HG02623 (cell line): ENCODE measurements around the gene MYO9B.
"Not testable (repeated sequence)": the region's sequence is repeated elsewhere in the genome, so short reads cannot be mapped to it uniquely, and the experiment has no call there.

Source experiments
- ATAC-seq: cut with Tn5 transposase; IDR thresholded peaks from one replicate; pipeline ENCODE4 v1.9.1; 2021; ENCODE audit warnings: moderate library complexity; ENCODE audit not compliant: unreplicated experiment

MYO9B gene

DNA sequence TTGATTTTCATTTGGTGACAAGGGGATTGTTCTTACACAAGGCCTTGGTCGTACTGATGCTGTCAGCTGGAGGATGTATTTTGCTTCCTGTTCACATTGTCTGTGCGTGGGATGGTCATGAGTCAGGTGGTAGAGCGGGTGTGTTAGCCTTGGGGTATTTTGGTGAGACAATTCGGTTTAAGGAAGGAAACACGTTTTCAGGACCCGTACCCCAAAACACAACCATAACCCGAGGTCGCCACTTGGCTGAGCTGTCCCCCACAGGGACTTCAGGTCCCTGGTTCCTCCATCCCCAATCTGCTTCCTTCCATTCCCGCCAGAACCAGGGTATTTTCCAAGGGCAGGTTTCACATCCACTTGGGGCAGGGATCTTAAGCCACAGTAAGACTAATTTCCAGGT, 15.0 kb downstream of the MYO9B start:
- ATAC-seq = no peak

DNA sequence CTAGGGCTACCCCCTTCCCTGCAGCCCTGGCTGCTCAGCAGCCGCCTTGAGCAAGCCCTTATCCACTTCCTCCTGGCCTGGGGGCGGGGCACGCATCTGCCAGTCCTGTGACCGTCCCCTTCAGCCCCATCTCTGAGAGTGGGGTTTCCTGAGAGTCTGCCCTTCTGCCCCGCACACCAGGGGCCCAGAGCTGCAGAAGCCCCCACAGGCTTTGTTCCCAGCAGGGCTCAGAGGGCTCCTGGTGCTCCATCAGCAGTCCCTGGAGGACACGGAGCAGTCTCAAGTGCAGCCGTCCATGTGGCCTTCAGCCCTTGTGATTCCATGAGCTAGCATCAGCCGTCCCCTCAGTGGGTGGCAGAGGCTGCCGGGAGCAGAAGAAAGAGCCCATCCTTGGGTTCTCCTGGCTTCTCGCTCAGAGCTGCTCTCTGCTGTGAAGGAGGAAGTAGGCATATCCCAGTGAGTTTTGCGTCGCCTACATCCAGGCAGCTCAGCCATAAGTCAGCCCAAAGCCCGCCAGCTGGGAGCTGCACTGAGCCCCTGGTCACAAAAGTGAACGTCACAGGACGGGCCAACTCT, 16.3 kb downstream of the MYO9B start:
- no peak for ATAC-seq

DNA sequence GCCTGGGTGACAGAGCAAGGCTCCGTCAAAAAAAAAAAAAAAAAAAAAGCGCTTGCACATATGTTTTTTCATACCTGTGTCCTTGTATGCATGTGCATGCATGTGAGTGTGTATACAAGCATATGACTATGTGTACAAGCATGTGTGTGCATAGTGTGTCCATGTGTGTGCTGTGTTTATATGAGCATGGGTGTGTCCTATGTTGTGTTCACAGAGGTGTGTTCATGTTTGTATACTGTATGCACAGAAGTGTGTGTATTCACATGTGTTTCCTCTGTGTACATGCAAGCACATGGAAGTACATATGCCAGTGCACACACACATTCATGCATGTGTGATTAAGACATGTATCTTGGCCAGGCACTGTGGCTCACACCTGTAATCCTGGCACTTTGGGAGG, 17.1 kb downstream of the MYO9B start:
- no peak for ATAC-seq

DNA sequence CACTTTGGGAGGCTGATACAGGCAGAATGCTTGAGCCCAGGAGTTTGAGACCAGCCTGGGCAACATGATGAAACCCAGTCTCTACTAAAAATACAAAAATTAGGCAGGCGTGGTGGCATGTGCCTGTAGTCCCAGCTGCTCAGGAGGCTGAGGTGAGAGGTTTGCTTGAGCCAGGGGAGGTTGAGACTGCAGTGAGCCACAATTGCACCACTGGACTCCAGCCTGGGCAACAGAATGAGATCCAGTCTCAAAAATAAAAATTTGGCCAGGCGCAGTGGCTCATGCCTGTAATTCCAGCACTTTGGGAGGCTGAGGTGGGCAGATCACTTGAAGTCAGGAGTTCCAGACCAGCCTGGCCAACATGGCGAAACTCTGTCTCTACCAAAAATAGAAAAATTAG, 19.1 kb downstream of the MYO9B start:
- ATAC-seq = not testable (repeated sequence)

DNA sequence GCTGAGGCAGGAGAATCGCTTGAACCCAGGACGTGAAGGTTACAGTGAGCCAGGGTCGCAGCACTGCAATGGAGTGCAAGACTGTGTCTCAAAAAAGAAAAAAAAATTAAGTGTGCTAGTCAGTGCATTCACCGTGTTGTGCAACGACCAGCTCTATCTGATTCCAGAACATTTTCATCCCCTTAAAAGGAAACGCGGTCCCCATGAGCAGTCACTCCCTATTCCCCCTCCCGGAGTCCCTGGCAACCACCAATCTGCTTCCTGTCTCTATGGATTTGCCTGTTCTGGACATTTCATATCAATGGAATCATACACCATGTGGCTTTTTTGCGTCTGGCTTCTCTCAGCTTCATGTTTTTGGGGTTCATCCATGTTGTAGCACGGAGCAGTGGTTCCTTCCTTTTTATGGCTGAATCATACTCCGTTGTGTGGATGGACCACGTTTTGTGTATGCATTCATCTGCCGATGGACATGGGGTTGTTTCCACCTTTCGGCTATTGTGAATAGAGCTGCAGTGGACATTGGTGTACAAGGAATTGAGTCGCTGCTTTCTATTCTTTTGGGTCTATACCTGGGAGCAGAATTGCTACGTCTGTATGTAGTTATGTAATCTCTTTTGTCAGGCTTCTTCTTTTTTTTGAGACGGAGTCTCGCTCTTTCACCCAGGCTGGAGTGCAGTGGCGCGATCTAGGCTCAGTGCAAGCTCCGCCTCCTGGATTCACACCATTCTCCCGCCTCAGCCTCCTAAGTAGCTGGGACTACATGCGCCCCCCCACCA, 19.8 kb downstream of the MYO9B start:
- no peak for ATAC-seq

DNA sequence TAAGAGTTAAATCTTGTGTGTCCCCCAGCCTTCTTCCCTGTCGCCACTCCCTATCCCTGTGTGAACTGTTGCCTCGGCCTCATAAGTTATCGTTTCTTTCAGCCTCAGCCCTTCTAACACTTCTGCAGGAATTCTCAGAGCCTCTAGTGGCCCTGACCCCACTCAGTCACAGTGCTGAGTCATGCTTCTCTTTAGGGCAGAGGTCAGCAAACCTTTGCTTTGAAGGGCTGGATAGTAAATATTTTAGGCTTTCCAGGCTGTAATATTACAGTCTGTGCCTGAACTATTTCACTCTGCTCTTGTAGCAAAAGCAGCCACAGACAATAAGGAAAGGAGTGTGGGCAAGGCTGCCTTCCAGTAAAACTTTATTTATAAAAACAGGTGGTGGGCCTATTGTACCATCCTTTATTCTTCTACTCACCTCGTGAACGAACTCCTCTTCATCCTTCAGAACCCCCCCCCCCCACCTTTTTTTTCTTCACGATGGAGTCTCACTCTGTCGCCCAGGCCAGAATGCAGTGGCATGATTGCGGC, 22.1 kb downstream of the MYO9B start:
- ATAC-seq = no peak

DNA sequence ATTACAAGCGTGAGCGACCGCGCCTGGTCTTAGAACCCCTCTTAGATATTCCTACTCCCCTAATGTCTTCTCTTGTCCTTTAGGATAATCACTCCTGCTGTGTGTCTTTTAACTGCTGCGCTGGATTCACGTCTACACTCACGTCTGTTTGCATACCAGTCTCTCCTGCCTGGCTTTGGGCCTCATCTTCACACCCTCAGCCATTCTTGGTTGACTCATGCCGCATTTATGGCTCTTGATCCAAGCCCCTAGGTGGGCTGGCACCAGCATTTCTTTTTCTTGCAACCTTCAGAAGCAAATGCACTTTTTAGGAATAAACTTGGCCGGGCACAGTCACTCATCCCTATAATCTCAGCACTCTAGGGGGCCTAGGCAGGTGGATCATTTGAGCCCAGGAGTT, 22.7 kb downstream of the MYO9B start:
- no peak for ATAC-seq

DNA sequence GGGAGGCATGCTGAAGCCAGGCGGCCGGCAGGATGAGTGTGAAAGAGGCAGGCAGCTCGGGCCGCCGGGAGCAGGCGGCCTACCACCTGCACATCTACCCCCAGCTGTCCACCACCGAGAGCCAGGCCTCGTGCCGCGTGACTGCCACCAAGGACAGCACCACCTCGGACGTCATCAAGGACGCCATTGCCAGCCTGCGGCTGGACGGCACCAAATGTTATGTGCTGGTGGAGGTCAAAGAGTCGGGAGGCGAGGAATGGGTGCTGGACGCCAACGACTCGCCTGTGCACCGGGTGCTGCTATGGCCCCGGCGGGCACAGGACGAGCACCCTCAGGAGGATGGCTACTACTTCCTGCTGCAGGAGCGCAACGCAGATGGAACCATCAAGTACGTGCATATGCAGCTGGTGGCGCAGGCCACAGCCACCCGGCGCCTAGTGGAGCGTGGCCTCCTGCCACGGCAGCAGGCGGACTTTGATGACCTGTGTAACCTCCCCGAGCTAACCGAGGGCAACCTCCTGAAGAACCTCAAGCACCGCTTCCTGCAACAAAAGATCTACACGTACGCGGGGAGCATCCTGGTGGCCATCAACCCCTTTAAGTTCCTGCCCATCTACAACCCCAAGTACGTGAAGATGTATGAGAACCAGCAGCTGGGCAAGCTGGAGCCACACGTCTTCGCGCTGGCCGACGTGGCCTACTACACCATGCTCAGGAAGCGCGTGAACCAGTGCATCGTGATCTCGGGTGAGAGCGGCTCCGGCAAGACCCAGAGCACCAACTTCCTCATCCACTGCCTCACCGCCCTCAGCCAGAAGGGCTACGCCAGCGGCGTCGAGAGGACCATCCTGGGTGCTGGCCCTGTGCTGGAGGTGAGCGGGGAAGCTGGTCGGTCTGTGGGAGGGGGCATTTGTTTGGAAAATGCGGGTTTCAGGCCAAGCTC, 26.4 kb downstream of the MYO9B start:
- ATAC-seq = no peak

DNA sequence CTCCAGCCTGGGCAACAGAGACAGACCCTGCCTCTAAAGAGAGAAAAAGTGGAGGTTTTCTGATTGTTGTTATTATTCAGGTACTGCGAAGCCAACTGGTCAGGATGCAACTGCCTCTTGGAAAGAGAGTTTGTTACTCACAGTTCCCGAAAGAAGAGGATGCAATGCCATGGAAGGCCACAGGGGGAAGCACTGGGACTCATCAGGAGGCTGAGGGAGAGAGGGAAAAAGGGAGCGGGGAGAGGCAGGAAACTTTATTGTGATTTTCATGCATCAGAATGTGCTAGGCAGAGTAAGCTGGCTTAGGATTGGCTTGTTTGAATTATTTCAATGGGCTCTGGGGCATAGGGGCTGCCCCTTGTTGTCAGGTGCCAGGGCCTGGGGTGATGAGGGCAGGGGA, 27.6 kb downstream of the MYO9B start:
- no peak for ATAC-seq

DNA sequence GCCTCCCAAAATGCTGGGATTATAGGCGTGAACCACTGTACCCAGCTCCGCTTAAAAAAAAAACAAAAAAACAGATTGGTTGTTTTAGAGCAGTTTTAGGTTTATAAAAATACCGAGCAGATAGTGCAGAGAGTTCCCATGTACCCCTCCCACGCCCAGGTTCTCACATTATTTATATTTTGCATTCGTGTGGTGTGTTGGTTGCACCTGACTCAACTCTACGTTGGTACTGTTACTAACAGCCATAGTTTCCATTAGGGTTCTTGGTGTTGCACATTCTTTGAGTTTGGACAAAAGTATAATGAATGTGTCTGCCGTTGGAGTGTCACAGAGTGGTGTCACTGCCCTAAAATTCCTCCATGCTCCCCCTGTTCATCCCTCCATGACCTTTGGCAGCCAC, 29.1 kb downstream of the MYO9B start:
- no peak for ATAC-seq

DNA sequence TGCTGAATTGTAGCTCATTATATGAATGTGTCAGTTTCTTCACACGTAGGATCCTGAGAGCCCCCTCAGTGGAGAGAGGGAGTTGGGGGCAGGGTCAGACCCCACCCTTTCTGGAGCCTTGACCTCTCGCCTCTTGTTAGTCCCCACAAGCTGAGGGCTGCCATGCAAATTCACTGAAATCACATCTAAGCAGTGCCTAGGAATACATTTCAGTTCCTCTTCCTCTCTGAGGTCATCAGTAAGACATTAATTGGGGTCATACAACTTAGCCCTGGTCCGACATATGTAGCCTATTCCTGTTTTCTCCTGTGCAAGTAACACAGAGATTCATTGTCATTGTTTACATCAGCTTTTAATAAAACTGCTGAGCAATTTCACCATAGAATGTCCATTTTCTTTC, 30.0 kb downstream of the MYO9B start:
- no peak for ATAC-seq

DNA sequence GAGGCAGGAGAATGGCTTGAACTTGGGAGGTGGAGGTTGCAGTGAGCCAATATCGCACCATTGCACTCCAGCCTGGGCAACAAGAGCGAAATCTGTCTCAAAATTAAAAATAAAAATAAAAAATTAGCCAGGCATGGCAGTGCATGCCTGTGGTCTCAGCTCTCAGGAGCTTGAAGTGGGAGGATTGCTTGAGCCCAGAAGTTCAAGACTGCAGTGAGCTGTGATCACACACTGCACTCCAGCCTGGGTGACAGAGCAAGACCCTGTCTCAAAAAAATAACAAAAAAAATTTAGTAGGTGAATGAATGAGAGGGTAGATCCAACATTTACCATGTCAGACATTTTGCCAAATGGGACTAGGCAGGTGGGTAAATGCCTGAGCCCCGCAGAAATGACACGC, 31.4 kb downstream of the MYO9B start:
- ATAC-seq = not testable (repeated sequence)

DNA sequence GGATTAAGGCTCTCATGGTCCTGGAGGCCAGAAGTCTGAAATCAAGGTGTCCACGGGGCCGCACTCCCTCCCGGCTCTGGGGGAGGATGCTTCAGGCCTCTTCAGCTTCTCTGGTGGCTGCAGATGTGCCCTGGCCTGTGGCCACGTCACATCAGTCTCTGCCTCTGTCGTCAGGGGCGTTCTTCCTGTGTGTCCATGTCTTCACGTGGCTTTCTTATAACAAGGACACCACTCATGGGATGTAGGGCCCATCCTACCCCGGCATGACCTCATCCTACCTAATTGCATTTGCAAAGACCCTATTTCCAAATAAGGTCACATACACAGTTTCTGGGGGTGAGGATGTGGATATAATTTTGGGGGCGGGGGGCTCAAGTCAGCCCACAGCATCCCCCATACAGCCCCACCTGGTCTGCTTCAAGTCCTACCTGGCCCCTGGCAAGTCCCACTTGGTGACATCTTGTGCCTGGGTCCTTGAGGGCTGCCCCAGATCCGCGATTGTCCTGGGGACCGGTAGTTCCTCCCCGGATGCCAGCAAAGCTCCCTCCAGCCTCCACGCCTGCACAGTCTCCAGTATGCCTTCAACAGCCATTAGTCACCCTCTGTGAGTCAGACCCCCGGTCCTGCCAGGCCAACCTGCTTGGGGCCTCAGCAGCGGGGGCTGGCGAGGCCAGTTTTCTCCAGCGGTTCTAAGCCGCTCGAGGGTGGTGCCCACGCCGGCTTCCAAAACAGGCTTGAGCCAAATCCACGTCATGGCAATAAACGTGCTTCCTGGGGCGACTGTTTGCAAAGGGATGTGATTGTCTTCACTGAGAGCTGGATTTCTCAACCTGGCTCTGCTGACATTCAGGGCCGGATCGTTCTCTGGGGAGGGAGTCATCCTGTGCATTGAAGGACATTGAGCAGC, 32.2 kb downstream of the MYO9B start:
- ATAC-seq = no peak

DNA sequence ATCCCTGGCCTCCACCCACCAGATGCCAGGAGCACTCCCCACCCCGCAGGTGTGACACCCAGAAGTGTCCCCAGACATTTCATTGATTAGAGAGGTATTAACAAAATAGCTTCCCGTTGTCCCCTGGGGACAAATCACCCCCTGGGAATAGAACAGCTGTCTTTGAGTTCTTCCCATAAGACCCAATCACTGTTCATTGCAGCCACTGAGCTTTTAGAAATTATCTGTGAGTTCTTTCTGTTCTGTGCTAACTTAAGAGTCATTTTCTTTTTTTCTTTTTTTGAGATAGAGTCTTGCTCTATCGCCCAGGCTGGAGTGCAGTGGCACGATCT, 32.8 kb downstream of the MYO9B start:
- ATAC-seq = no peak

DNA sequence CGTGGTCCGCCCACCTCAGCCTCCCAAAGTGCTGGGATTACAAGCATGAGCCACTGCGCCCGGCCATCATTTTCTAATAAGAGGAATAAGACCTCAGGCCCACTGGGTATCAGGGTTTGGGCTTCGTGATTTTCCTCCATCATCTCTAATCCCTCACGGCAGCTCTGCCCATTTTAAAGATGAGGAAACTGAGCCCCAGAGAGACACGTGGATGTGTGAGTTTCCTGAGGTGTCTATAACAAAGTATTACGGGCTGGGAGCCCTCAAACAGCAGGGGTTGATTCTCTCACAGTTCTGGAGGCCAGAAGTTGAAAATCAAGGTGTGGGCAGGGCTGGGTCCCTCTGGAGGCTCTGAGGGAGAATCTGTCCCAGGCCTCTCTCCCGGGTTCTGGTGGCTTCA, 33.7 kb downstream of the MYO9B start:
- ATAC-seq = no peak

DNA sequence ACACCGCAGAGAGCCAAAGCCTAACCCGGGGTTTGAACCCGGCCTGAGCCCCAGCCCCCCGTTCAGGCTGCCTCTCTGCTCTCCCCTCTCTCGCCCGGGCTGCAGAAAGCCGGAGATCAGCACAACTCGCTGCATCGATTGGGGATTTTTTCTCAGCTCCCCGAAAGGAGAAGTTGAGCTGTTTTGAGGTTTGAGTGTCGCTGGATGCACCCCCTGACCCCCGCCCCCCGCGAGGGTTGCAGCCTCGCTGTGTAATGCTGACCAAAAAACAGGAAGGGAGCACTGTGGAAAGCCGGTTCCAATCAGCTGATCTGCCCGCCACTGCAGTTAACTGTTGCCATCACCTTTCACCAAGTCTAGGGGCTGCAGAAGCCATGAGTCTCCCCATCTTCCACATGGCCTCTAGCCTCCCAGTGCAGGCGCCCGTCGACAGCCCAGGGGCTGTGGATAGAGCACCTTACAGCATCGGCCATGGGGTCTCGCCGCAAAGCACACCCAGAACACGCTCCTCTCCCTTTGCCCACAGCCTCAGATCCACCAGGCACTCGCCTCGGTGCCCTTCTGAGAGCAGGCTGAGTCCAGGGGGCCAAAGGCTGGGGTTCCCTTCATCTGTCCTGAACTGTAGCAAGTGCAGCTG, 34.5 kb downstream of the MYO9B start:
- ATAC-seq = no peak

DNA sequence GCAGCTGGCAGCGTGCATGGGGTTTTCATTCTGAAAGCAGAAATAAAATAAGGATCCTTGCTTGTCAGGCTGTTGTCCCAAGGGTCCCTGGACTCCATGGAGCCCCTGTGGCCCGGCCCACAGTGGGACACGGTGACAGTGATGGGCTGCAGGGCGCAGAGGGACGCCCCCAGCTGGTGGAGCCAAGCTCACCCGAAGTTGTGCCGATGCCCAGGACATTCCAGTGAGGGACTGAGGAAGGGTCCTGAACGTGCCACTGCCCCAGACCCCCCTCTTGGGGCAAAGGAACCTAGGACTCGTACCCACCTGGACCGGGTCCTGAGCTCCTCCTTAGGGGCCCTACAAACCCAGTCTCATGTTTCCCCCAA, 35.0 kb downstream of the MYO9B start:
- ATAC-seq = no peak

DNA sequence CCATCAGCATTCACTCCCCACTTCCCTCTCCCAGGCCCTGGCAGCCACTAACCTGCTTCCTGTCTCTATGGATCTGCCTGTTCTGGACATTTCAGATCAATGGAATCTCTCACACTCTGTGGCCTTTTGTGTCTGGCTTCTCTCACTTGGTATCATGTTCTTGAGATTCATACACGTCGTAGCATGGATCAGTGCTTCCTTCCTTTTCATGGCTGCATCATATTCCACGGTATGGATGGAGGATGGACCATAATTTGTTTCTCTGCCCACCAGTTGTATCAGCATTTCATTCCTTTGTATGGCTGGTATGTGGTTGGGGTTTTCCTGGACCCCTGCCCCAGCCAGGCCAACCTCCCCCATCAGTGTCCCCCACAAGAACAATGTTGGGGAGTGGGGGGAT, 36.2 kb downstream of the MYO9B start:
- no peak for ATAC-seq

DNA sequence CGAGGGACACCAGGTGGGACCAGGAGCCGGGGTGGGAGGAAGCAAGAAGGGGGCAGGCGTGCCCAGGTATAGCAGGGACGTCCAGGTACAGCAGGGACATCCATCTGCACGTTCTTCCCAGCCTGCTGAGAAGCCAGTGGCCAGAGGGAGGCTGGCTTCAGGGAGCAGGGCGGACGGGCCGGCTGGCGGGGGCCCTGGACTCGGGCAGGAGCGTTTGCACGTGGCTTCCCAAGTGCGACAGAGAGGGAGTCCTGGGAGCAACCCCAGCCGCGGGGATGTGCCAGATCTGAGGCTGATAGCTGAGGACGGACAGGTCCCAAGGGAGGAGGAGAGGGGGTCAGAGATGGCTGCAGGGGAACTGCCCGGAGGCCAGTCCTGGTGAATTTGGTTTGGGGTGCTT, 36.7 kb downstream of the MYO9B start:
- ATAC-seq = no peak

DNA sequence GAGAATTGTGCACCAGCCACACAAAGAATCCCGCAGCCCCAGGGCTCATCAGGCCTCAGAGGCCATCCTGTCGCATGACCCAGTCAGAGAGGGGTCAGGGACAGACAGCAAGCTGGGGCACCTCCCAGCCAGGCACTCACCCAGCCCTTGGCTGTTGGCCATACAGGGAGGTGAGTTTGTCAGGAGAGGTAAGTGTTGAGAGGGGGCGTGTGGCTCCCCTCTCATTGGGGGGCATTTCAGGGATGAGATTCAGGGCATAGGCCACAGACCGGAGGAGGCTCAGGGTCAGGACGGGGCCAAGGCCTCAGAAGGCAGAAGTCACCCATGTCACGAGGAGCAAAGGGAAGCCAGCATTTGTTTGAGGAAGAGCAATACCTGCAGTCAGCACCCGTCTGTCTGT, 37.1 kb downstream of the MYO9B start:
- no peak for ATAC-seq
